Measurements from ENCODE around the gene CSNK1G1. TPM values are rescaled to one million over a fixed set of nuclear protein-coding genes. Genes with fewer than 3 reads are reported as not detected.
"Not testable (repeated sequence)": the region's sequence is repeated elsewhere in the genome, so short reads cannot be mapped to it uniquely, and the experiment has no call there.

CSNK1G1 gene
- 12.2 and 33.8 TPM in 2 replicates for total RNA-seq (2014; rRNA removed; shearing (Covaris generic))

- DNase-seq (ENCODE audit: low read depth), result peak; percentile 98
Measured at GRCh38 chr15:64355944-64356709, at the start of gene CSNK1G1. Gene CSNK1G1, minus strand, starts transcription at chr15:64356173. Its CDS starts 55,674 bp downstream, at chr15:64300499.

DNA sequence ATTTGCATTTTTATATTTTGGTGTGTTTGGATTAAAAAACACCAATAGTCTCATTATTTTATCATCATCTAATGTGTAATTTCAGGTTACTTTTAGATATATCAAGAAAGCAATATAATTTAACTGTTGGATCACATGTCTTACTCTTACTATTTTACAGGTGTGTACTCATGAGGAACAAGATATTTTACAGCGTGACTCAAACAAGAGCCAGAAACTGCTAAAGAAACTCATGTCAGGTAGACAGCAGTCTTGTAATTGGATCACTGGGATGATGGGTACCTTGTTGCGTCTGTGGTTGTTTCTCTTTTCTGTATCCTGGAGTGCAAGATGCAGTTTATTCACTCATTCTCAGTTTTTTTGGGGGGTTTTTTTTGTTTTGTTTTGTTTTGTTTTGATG lies 44.6 kb upstream of the CSNK1G1 start:
- no peak for DNase-seq (ENCODE audit: low read depth)

GRCh38 chr15:64398575-64398974 lies 42.6 kb upstream of the CSNK1G1 start:
- peak; percentile 35 for DNase-seq (ENCODE audit: low read depth)

DNA sequence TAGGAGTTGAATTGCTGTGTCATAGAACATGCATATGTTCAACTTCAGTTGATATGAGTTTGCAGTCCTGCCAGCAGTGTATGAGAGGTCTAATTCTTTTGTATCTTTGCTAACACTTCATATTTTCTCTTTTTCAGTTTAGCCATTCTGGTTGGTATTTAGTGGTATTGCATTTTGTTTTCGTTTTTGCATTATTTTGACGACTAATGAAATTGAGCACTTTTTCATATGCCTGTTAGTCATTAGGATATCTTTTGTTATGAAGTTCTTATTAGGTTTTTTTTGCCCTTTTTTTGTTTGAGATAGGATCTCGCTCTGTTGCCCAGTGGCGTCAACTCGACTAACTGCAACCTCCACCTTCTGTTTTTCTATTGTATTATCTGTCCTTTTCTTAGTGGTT lies 40.8 kb upstream of the CSNK1G1 start:
- no peak for DNase-seq (ENCODE audit: low read depth)

GRCh38 chr15:64392471-64392870 lies 36.5 kb upstream of the CSNK1G1 start:
- not testable (repeated sequence) for DNase-seq (ENCODE audit: low read depth)

GRCh38 chr15:64389036-64389435 lies 33.1 kb upstream of the CSNK1G1 start:
- DNase-seq (ENCODE audit: low read depth), result no peak

GRCh38 chr15:64387562-64388168 lies 31.7 kb upstream of the CSNK1G1 start, which contains the start of gene TRIP4:
Gene TRIP4, plus strand, starts transcription at chr15:64387836. Its CDS starts 28 bp downstream, at chr15:64387864.
- peak; percentile 95 for DNase-seq (ENCODE audit: low read depth)

DNA sequence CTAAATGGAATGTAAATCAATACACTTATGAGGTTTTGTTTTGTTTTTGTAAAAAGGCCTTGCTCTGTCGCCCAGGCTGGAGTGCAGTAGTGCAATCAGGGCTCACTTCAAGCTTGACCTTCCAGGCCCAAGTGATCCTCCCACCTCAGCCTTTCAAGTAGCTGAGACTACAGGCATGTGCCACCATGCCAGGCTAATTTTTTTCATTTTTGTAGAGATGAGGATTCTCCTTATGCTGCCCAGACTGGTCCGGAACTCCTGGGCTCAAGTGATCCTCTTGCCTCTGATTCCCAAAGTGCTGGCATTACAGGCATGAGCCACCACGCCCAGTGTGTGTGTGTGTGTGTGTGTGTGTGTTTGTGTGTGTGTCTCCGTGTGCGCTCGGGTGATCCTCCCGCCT lies 30.3 kb upstream of the CSNK1G1 start:
- DNase-seq (ENCODE audit: low read depth), result no peak

DNA sequence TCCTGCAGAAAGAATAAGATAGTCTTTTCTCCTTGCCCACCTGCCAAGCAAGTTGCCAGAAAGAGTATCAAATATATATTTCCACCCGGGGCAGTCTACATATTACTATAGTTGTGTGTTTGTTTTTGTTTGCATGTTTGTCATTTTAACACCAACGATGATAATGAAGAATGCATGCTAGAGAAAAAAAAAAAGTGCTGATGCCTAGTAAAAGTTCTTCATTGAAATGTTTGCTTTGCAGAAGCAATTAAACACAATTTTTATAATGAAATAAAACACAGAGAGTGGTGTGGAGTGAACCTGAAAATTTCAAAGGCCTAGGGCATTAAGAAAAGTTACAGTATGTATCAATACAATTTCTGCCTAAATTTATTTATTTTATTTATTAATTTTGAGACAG lies 27.8 kb upstream of the CSNK1G1 start:
- DNase-seq (ENCODE audit: low read depth), result no peak

DNA sequence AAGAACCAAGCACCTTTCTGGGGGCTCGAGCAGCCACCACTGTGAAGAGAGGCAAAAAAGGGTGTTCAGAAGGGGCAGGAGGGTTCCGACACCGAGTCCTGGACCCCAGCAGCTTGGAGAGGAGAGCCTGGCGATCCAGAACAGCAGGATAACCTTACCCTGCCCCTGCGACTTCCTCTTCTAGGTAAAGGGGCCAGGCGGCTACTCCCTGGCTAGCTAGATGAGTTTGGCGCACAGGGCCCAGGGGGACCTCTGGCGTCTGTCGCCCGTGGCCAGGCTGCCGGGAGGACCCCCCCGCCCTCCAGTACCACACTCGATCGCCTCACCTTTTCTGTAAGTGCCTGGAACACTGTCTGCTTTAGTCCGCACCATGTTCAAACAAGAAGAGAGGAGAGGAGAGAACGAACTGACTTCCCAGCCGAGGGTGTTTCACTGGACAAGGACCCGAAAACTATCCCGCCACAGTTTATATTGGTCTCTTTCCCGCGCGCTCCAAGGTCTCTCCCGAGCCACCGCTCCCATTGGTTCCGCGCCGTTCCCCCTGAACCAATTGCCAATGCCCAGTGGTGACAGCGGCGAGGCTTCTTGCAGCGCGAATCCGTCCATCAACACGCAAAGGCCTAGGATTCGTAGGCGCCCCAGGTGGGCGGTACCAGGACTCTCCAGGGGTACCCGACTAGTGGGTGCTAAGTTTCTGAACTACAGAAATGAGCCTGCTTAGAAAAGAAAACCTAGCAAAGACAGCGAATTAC lies 25.2 kb upstream of the CSNK1G1 start, which contains the start of gene PCLAF:
TSS of gene PCLAF (minus strand) at position 442 of the 752 bp plus-strand sequence. CDS start at position 372, 70 bp downstream.
- peak; percentile 99 for DNase-seq (ENCODE audit: low read depth)

DNA sequence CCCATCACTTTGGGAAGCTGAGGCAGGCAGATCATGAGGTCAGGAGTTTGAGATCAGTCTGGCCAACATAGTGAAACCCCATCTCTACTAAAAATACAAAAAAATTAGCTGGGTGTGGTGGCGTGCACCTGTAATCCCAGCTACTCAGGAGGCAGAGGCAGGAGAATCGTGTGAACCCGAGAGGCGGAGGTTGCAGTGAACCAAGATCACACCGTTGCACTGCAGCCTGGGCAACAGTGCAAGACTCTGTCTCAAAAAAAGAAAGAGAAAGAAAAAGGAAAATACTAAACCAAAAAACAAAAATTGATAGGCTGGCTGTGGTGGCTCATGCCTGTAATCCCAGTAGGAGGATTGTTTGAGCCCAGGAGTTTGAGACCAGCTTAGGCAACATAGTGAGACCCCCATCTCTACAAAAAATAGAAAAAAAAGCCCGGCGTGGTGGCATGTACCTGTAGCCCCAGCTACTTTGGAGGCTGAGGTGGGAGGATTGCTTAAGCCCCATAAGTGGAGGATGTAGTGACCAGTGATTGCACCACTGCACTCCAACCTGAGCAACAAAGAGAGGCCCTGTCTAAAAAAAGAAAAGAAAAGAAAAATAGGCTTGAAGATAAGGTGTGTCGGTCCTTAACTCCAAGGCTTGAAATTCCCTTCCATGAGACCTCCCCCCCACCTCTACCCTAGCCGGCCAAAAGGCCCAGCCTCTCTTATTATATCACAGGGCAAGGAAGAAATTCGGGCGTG lies 24.3 kb upstream of the CSNK1G1 start:
- DNase-seq (ENCODE audit: low read depth), result not testable (repeated sequence)

DNA sequence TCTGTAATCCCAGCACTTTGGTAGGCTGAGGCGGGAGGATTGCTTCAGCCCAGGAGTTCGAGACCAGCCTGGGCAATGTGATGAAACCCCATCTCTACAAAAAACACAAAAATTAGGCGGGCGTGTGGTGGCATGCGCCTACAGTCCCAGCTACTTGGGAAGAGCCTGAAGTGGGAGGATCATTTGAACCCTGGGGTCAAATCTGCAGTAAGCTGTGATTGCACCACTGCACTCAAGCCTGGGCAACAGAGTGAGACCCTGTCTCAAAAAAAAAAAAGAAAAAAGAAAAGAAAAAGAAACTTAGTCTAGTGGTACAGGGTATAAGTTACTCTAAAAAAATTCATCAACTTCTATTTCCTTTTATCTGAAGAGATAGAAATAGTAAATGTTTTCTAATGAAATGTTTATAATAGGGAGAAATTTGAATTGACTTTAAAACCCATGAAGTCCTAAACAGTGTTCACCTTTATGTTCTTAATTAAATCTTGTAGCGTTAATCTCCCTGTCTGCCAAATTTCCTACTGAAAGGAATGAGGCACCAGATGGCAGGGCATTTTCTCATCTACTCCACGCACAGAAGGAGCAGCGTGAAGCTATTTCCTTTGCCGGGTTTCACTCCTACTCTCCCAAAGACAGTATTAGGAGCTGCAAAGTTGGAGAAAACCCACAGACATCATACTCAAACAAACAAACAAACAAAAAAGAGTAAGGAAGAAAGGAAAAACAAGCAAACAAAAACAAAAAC lies 23.4 kb upstream of the CSNK1G1 start:
- peak; percentile 9 for DNase-seq (ENCODE audit: low read depth)

GRCh38 chr15:64373360-64373759 lies 17.4 kb upstream of the CSNK1G1 start:
- no peak for DNase-seq (ENCODE audit: low read depth)

DNA sequence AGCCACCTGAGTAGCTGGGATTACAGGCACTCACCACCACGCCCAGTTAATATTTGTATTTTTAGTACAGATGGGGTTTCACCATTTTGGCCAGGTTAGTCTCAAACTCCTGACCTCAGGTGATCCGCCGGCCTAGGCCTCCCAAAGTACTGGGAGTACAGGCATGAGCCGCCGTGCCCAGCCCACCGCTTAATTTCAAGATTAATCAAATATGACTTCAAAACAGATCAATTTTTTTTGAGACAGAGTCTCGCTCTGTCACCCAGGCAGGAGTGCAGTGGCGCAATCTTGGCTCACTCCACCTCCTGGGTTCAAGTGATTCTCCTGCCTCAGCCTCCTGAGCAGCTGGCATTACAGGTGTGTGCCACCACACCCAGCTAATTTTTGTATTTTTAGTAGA lies 15.4 kb upstream of the CSNK1G1 start:
- not testable (repeated sequence) for DNase-seq (ENCODE audit: low read depth)

GRCh38 chr15:64369078-64369607 lies 13.2 kb upstream of the CSNK1G1 start:
- no peak for DNase-seq (ENCODE audit: low read depth)

GRCh38 chr15:64361259-64361658 lies 5.3 kb upstream of the CSNK1G1 start:
- DNase-seq (ENCODE audit: low read depth), result no peak

DNA sequence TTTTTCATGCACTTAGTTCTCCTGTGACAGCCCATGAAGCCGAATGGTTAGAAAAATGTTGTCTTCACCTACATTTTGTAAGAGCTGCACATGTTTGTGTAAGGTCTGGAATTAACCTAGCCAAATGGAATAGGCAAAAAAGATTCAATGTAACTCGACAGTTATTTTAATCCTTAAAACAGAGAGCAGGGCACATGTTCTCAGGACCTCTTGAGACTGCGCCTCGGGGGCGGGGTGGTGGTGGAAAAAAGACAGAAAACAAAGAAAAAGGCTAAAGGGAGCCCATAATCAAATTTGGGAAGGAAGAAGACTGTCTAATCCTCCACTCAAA lies 702 bp upstream of the CSNK1G1 start:
- DNase-seq (ENCODE audit: low read depth), result no peak

GRCh38 chr15:64355348-64355943 lies 527 bp downstream of the CSNK1G1 start:
- DNase-seq (ENCODE audit: low read depth), result peak; percentile 33

DNA sequence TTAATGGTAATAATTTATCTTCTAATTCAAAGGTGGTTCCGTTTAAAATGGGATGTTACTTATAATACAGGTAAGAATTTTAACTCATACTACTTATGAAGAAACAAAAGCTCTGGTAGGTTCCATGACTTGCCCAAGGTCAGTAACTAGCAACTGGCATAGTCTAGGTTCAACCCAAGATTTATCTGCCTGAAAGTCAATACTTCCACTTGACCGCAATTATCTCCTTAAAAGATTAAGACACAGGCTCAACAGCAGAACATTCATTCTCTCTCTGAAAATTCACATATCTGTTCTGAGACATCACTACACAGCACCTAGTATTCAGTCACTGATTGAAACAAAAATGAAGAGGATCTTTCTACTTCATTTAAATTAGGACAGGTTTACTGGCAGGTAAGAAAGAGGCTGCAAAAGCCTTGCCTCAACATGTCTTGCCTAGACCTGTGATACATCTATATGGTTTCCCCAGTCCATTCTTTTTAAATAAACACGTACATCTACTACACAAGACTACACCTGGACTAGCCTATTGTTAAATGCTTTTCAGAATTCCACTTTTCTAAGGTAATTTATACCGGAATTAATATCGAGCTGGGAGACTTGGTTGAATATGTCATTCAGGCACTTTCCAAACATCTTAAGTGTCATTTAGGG lies 1.2 kb downstream of the CSNK1G1 start:
- DNase-seq (ENCODE audit: low read depth), result no peak

- DNase-seq (ENCODE audit: low read depth), result peak; percentile 12
Measured at GRCh38 chr15:64351265-64351664, 4.7 kb downstream of the CSNK1G1 start.
